Mesothelial cell of epicardium (in vitro differentiated cells): ENCODE measurements around the gene KLK14. TPM values are rescaled to one million over a fixed set of nuclear protein-coding genes. Genes with fewer than 3 reads are reported as not detected.

Experiments
- DNase-seq, 2 experiments: peaks; one replicate each; pipeline ENCODE4 v3.0.0; 2021; ENCODE audit warnings: low spot score in 2 of 2; ENCODE audit not compliant: unreplicated experiment in 2 of 2
- H3K27ac Mint-ChIP-seq: 2 replicates; pipeline ENCODE4 v1.8.0; 2021; ENCODE audit warnings: mixed read lengths
- H3K27me3 Mint-ChIP-seq: 2 replicates; pipeline ENCODE4 v1.8.0; 2021; ENCODE audit warnings: low read depth, mixed read lengths
- H3K36me3 Mint-ChIP-seq: 2 replicates; pipeline ENCODE4 v1.8.0; 2021; ENCODE audit warnings: mixed read lengths
- H3K4me1 Mint-ChIP-seq: 2 replicates; pipeline ENCODE4 v1.8.0; 2021; ENCODE audit warnings: mixed read lengths
- H3K4me3 Mint-ChIP-seq: 2 replicates; pipeline ENCODE4 v1.8.0; 2021; ENCODE audit warnings: mild to moderate bottlenecking, moderate library complexity, mixed read lengths
- H3K9me3 Mint-ChIP-seq: 2 replicates; pipeline ENCODE4 v1.8.0; 2021; ENCODE audit warnings: mixed read lengths
- CTCF ChIP-seq: fragments of 200-600 bp; sonication (generic); IDR thresholded peaks from one replicate; pipeline ENCODE4 v1.5.0; 2021; ENCODE audit warnings: antibody characterized with exemption; ENCODE audit not compliant: unreplicated experiment
- total RNA-seq: library from RNA; stranded (reverse); gene quantifications from 3 replicates; pipeline ENCODE4 v1.2.1, GENCODE V29; 2021

Gene KLK14
- total RNA-seq, 1 donor from 2014 or later = 0.45 TPM

GRCh38 chr19:51127032-51127431 lies 44.3 kb upstream of the KLK14 start:
- H3K4me1 Mint-ChIP-seq = peaks cover 32% of the 10 kb centered on the region
- DNase-seq = no peak
- H3K4me3 Mint-ChIP-seq = no peak overlapping the region
- no peak overlapping the region for H3K27ac Mint-ChIP-seq
- no peak for TF ChIP-seq CTCF
- H3K9me3 Mint-ChIP-seq = no peaks in the 10 kb centered on the region
- H3K36me3 Mint-ChIP-seq = no peaks in the 10 kb centered on the region
- H3K27me3 Mint-ChIP-seq = peaks cover 21% of the 10 kb centered on the region

GRCh38 chr19:51125421-51126075 lies 42.9 kb upstream of the KLK14 start:
- no peaks in the 10 kb centered on the region for H3K9me3 Mint-ChIP-seq
- peaks cover 27% of the 10 kb centered on the region for H3K4me1 Mint-ChIP-seq
- H3K36me3 Mint-ChIP-seq = no peaks in the 10 kb centered on the region
- TF ChIP-seq CTCF = no peak
- H3K27ac Mint-ChIP-seq = no peak overlapping the region
- H3K4me3 Mint-ChIP-seq = no peak overlapping the region
- peaks cover 21% of the 10 kb centered on the region for H3K27me3 Mint-ChIP-seq
- no peak for DNase-seq

- H3K9me3 Mint-ChIP-seq = no peaks in the 10 kb centered on the region
- DNase-seq = no peak
Measured at GRCh38 chr19:51124729-51125128, 42.0 kb upstream of the KLK14 start, which contains the start of gene SIGLEC9. TSS of gene SIGLEC9 (plus strand) at chr19:51124906. CDS start at chr19:51124975, 69 bp downstream.

GRCh38 chr19:51124216-51124615 lies 41.5 kb upstream of the KLK14 start:
- Mint-ChIP-seq H3K27me3 (peaks cover 21% of the 10 kb centered on the region), H3K9me3 (no peaks in the 10 kb centered on the region), H3K4me3 (no peak overlapping the region), H3K27ac (no peak overlapping the region), H3K4me1 (peaks cover 16% of the 10 kb centered on the region), H3K36me3 (no peaks in the 10 kb centered on the region)
- TF ChIP-seq CTCF = no peak
- DNase-seq = no peak

More at GRCh38 chr19:51124729-51125128, 42.0 kb upstream of the KLK14 start, which contains the start of gene SIGLEC9:
- Mint-ChIP-seq H3K4me3 (no peak within 1 kb of the TSS), H3K27me3 (peaks cover 21% of the 10 kb centered on the region), H3K36me3 (no peaks in the 10 kb centered on the region), H3K4me1 (peaks cover 19% of the 10 kb centered on the region), H3K27ac (no peak within 1 kb of the TSS)
- TF ChIP-seq CTCF = no peak

- H3K4me1 Mint-ChIP-seq = peaks cover 13% of the 10 kb centered on the region
- no peak overlapping the region for H3K27ac Mint-ChIP-seq
- no peak overlapping the region for H3K4me3 Mint-ChIP-seq
- no peaks in the 10 kb centered on the region for H3K36me3 Mint-ChIP-seq
- H3K27me3 Mint-ChIP-seq = peaks cover 25% of the 10 kb centered on the region
- H3K9me3 Mint-ChIP-seq = no peaks in the 10 kb centered on the region
- DNase-seq = no peak
- TF ChIP-seq CTCF = no peak
Measured at GRCh38 chr19:51123802-51124201, 41.1 kb upstream of the KLK14 start.
